ENCODE results near the gene COL2A1.

Gene COL2A1

DNA sequence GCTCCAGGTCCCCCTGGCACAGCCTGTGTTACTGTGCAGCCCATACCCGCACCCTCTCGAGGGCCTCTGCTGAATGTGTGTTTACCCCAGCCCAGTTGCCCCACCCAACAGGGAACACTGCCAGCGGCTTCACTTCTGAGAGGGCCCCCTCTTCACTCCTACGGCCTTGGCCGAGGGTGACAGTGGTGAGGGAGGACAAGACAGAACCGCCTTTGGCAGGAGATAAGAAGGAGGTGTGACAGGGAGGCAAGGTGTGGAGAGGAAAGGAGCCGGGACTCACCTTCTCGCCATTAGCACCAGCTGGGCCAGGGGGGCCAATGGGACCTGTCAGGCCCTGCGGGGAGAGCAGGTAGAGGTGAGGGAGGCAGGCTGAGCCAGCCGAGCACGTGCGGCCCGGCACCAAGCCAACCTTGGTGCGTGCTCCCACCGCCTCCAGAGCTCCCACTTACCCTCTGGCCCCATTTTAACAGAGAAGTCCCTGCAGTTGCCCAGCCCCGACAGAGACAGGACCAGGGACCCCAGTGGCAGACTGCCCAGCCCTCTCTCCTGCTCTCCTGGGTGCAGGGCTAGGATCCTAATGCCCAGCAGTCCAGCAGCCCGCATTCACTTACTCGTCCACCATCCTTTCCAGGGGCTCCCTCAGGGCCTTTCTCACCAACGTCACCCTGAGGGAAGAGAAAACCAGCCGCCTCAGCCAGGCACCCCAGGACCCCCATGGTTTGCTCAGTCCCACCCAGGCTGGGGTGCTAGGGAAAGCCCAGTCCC lies 22.6 kb downstream of the COL2A1 start:
- peaks cover 11% of the 10 kb centered on the region; the same call in 1 of the 2 replicates for H3K27me3 ChIP-seq (ENCODE audit: control insufficient read depth, insufficient read depth, low read length)
- H3K9me3 ChIP-seq (ENCODE audit: control insufficient read depth, insufficient read depth, low read length) = no peaks in the 10 kb centered on the region
- no peaks in the 10 kb centered on the region for H3K36me3 ChIP-seq (ENCODE audit: control insufficient read depth, insufficient read depth, low read length)
- no peaks in the 10 kb centered on the region for H3K4me1 ChIP-seq (ENCODE audit: control insufficient read depth, insufficient read depth, low read length)
- no peak overlapping the region for H3K9ac ChIP-seq (ENCODE audit: low read depth, low read length)
- H3K27ac ChIP-seq (ENCODE audit: low read depth, low read length) = no peak overlapping the region
- H3K4me3 ChIP-seq (ENCODE audit: low read depth, low read length) = no peak overlapping the region

DNA sequence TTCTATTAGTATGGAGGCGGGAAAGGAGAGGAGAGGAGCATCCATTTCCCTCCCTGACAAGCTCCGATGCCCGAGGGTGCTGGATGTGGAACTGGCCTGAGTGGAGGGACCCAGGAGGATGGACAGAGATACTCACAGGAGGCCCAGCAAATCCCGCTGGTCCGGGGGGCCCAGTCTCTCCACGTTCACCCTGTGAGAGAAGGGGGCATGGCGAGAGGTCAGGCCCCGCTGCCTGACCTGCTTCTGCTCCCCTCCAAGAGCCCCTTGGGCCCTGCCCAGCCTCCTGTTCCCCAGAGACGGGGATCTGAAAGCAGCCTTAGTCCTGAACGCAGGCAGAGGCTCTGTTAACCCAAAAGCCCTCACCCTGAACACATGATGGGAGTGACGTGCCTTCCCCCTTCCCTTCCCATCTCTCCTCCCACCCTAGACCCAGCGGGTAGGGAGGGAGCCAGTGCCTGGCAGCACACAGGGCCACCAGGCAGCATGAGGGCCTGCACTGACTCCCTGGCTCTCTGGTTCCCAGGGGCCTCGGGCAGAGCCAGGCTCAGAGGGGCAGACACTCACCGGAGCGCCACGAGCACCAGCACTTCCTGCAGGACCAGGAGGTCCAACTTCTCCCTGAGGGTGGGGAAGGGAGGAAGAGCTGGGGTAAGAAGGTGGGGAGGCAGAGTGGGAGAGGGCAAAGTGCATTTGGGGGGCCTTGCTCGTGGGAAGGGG lies 23.3 kb downstream of the COL2A1 start:
- no peaks in the 10 kb centered on the region for H3K9me3 ChIP-seq (ENCODE audit: control insufficient read depth, insufficient read depth, low read length)
- H3K27me3 ChIP-seq (ENCODE audit: control insufficient read depth, insufficient read depth, low read length) = peaks cover 11% of the 10 kb centered on the region; the same call in 1 of the 2 replicates
- H3K27ac ChIP-seq (ENCODE audit: low read depth, low read length) = no peak overlapping the region
- H3K4me3 ChIP-seq (ENCODE audit: low read depth, low read length) = no peak overlapping the region
- no peaks in the 10 kb centered on the region for H3K4me1 ChIP-seq (ENCODE audit: control insufficient read depth, insufficient read depth, low read length)
- no peak overlapping the region for H3K9ac ChIP-seq (ENCODE audit: low read depth, low read length)
- H3K36me3 ChIP-seq (ENCODE audit: control insufficient read depth, insufficient read depth, low read length) = no peaks in the 10 kb centered on the region

- H3K9ac ChIP-seq (ENCODE audit: low read depth, low read length) = no peak overlapping the region
- H3K36me3 ChIP-seq (ENCODE audit: control insufficient read depth, insufficient read depth, low read length) = no peaks in the 10 kb centered on the region
- H3K4me1 ChIP-seq (ENCODE audit: control insufficient read depth, insufficient read depth, low read length) = no peaks in the 10 kb centered on the region
Observed at GRCh38 chr12:47980197-47980596, 24.1 kb downstream of the COL2A1 start.

DNA sequence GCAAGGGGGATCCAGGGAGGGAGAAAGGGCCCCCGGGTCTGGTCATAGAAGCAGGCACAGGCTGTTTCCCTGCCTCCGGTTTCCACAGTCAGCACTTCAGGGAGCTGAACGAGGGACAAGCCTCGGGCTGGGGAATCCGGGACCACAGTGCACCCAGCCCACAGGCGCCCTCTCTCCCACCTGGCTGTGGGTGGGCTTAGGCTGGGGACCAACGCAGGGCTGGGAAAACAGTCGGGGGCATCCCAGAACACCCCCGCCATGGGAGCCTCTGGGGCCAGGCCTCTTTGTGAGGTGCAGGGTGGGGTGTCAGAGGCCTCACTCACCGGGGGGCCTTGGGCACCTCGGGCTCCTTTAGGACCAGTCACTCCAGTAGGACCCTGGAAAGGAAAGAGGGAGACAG lies 24.6 kb downstream of the COL2A1 start:
- Histone ChIP-seq H3K27me3 (ENCODE audit: control insufficient read depth, insufficient read depth, low read length) (peaks cover 11% of the 10 kb centered on the region; the same call in 1 of the 2 replicates), H3K4me3 (ENCODE audit: low read depth, low read length) (no peak overlapping the region), H3K36me3 (ENCODE audit: control insufficient read depth, insufficient read depth, low read length) (no peaks in the 10 kb centered on the region), H3K9me3 (ENCODE audit: control insufficient read depth, insufficient read depth, low read length) (no peaks in the 10 kb centered on the region), H3K27ac (ENCODE audit: low read depth, low read length) (no peak overlapping the region), H3K4me1 (ENCODE audit: control insufficient read depth, insufficient read depth, low read length) (no peaks in the 10 kb centered on the region), H3K9ac (ENCODE audit: low read depth, low read length) (no peak overlapping the region)

More at GRCh38 chr12:47980197-47980596, 24.1 kb downstream of the COL2A1 start:
- Histone ChIP-seq H3K27ac (ENCODE audit: low read depth, low read length) (no peak overlapping the region), H3K9me3 (ENCODE audit: control insufficient read depth, insufficient read depth, low read length) (no peaks in the 10 kb centered on the region), H3K4me3 (ENCODE audit: low read depth, low read length) (no peak overlapping the region), H3K27me3 (ENCODE audit: control insufficient read depth, insufficient read depth, low read length) (peaks cover 11% of the 10 kb centered on the region; the same call in 1 of the 2 replicates)

- Histone ChIP-seq H3K9me3 (ENCODE audit: control insufficient read depth, insufficient read depth, low read length) (no peaks in the 10 kb centered on the region), H3K4me3 (ENCODE audit: low read depth, low read length) (no peak overlapping the region), H3K9ac (ENCODE audit: low read depth, low read length) (no peak overlapping the region), H3K4me1 (ENCODE audit: control insufficient read depth, insufficient read depth, low read length) (no peaks in the 10 kb centered on the region), H3K27me3 (ENCODE audit: control insufficient read depth, insufficient read depth, low read length) (peaks cover 11% of the 10 kb centered on the region; the same call in 1 of the 2 replicates), H3K36me3 (ENCODE audit: control insufficient read depth, insufficient read depth, low read length) (no peaks in the 10 kb centered on the region), H3K27ac (ENCODE audit: low read depth, low read length) (no peak overlapping the region)
Observed at GRCh38 chr12:47979166-47979565, 25.1 kb downstream of the COL2A1 start.

DNA sequence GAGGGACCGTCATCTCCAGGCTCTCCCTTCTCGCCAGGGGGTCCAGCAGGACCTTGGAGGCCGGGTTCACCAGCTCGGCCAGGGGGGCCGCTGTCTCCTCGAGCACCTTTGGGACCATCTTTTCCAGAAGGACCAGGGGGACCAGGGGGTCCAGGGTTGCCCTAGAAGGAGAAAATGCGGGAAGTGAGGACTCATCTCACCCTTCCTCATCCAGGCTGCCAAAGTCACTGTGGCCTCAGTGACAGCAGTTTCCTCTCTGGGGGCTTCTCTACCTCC lies 25.7 kb downstream of the COL2A1 start:
- Histone ChIP-seq H3K27me3 (ENCODE audit: control insufficient read depth, insufficient read depth, low read length) (peaks cover 11% of the 10 kb centered on the region; the same call in 1 of the 2 replicates), H3K9ac (ENCODE audit: low read depth, low read length) (no peak overlapping the region)

DNA sequence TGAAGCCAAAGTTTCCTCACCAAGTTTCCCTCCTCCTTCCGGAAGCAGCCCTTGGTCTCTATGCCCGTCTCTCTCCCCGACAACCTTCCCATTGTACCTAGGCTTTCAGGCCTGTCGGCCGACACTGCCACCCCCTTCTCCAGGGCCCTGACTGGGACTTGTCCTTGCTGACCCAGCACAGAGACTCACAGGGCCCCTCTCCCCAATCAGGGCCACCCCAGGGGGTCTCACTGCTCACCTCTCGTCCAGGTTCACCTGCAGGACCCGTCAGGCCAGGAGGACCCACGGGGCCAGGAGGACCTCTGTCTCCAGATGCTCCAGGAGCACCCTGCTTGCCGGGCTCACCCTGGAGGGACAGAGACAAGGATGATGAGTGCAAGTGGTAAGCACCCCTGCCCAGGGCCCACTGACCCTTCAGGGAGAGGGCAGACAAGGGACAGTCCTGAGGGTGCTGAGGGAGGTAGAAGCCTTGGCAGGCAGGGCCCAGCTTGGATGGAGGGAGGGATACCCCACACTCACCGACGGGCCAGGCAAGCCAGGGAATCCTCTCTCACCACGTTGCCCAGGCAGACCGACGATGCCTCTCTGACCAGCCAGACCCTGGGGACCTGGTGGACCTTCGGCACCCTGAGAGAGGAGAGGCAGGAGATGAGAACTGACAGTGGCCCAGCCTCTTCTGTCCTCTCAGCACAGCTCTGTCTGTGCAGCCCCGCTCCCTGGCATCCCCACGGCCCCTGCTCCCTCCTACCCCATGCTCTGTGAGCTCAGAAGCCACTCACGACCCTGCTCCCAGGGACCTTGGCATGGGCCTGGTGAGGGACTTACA lies 26.3 kb downstream of the COL2A1 start:
- H3K9ac ChIP-seq (ENCODE audit: low read depth, low read length) = no peak overlapping the region
- H3K36me3 ChIP-seq (ENCODE audit: control insufficient read depth, insufficient read depth, low read length) = no peaks in the 10 kb centered on the region
- peaks cover 11% of the 10 kb centered on the region; the same call in 1 of the 2 replicates for H3K27me3 ChIP-seq (ENCODE audit: control insufficient read depth, insufficient read depth, low read length)
- H3K9me3 ChIP-seq (ENCODE audit: control insufficient read depth, insufficient read depth, low read length) = no peaks in the 10 kb centered on the region
- H3K4me1 ChIP-seq (ENCODE audit: control insufficient read depth, insufficient read depth, low read length) = no peaks in the 10 kb centered on the region
- no peak overlapping the region for H3K4me3 ChIP-seq (ENCODE audit: low read depth, low read length)
- H3K27ac ChIP-seq (ENCODE audit: low read depth, low read length) = no peak overlapping the region

More for the DNA sequence above, 25.7 kb downstream of the COL2A1 start:
- Histone ChIP-seq H3K27ac (ENCODE audit: low read depth, low read length) (no peak overlapping the region), H3K4me3 (ENCODE audit: low read depth, low read length) (no peak overlapping the region), H3K36me3 (ENCODE audit: control insufficient read depth, insufficient read depth, low read length) (no peaks in the 10 kb centered on the region), H3K4me1 (ENCODE audit: control insufficient read depth, insufficient read depth, low read length) (no peaks in the 10 kb centered on the region), H3K9me3 (ENCODE audit: control insufficient read depth, insufficient read depth, low read length) (no peaks in the 10 kb centered on the region)

- Histone ChIP-seq H3K9ac (ENCODE audit: low read depth, low read length) (no peak overlapping the region), H3K27ac (ENCODE audit: low read depth, low read length) (no peak overlapping the region), H3K4me3 (ENCODE audit: low read depth, low read length) (no peak overlapping the region), H3K36me3 (ENCODE audit: control insufficient read depth, insufficient read depth, low read length) (no peaks in the 10 kb centered on the region), H3K9me3 (ENCODE audit: control insufficient read depth, insufficient read depth, low read length) (no peaks in the 10 kb centered on the region), H3K4me1 (ENCODE audit: control insufficient read depth, insufficient read depth, low read length) (no peaks in the 10 kb centered on the region), H3K27me3 (ENCODE audit: control insufficient read depth, insufficient read depth, low read length) (peaks cover 11% of the 10 kb centered on the region; the same call in 1 of the 2 replicates)
Observed at GRCh38 chr12:47977046-47977771, 27.1 kb downstream of the COL2A1 start.

DNA sequence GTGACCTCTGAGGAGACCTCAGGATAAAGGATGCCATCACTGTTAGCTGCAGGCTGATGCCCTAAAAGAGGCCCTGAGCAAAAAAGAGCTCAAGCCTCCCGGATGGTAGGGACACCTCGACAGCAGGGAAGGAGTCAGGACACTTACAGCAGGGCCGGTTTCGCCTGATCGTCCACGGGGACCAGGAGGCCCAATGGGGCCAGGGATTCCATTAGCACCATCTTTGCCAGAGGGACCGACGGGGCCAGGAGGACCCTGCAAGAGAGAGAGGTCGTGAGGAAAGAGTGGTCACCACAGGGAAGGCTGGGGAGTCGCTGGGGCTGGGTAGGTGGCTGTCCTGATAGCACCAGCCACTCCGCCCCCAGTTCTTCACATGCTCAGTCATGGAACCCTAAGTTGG lies 28.5 kb downstream of the COL2A1 start:
- Histone ChIP-seq H3K9me3 (ENCODE audit: control insufficient read depth, insufficient read depth, low read length) (no peaks in the 10 kb centered on the region), H3K36me3 (ENCODE audit: control insufficient read depth, insufficient read depth, low read length) (no peaks in the 10 kb centered on the region), H3K27me3 (ENCODE audit: control insufficient read depth, insufficient read depth, low read length) (peaks cover 12% of the 10 kb centered on the region; the same call in 1 of the 2 replicates), H3K4me1 (ENCODE audit: control insufficient read depth, insufficient read depth, low read length) (no peaks in the 10 kb centered on the region), H3K4me3 (ENCODE audit: low read depth, low read length) (no peak overlapping the region), H3K27ac (ENCODE audit: low read depth, low read length) (no peak overlapping the region), H3K9ac (ENCODE audit: low read depth, low read length) (no peak overlapping the region)

- no peak overlapping the region for H3K9ac ChIP-seq (ENCODE audit: low read depth, low read length)
- 0 out of 2 replicates have a peak, but pooled peaks cover 15% of the 10 kb centered on the region for H3K27me3 ChIP-seq (ENCODE audit: control insufficient read depth, insufficient read depth, low read length)
- no peak overlapping the region for H3K27ac ChIP-seq (ENCODE audit: low read depth, low read length)
- no peaks in the 10 kb centered on the region for H3K4me1 ChIP-seq (ENCODE audit: control insufficient read depth, insufficient read depth, low read length)
- no peak overlapping the region for H3K4me3 ChIP-seq (ENCODE audit: low read depth, low read length)
- no peaks in the 10 kb centered on the region for H3K36me3 ChIP-seq (ENCODE audit: control insufficient read depth, insufficient read depth, low read length)
- no peaks in the 10 kb centered on the region for H3K9me3 ChIP-seq (ENCODE audit: control insufficient read depth, insufficient read depth, low read length)
Observed at GRCh38 chr12:47975036-47975620, 29.1 kb downstream of the COL2A1 start.
